Adrenal gland (tissue), 12 donors: Measurements from ENCODE around the gene GRM4. TPM values are rescaled to one million over a fixed set of nuclear protein-coding genes. Genes with fewer than 3 reads are reported as not detected.
A peak's percentile ranks its signal among the peaks of the same experiment; 100 is the strongest.

ENCODE experiments used
- DNase-seq, 7 donors: peaks; one replicate each; pipeline ENCODE4 v3.0.0-alpha.2; 2019 to 2020
- H3K27ac ChIP-seq, 5 donors: fragments of 200-600 bp; sonication (generic) in 4 of 5; 1 replicate in 3 of 5; 2 replicates in 2 of 5; pipeline versions ENCODE4 v1.5.1 to v1.8.0; 2016 to 2020; ENCODE audit warnings: mild to moderate bottlenecking in 1 of 5
- H3K27me3 ChIP-seq: fragments of 200-600 bp; 2 replicates; pipeline ENCODE4 v1.8.0; 2021
- H3K36me3 ChIP-seq, 2 donors: fragments of 200-600 bp; replicated peaks in 1 of 2; 1 replicate in 1 of 2; 2 replicates in 1 of 2; pipeline versions ENCODE4 v1.5.1 to v1.8.0; 2018 to 2022
- H3K4me1 ChIP-seq, 2 donors: fragments of 200-600 bp; replicated peaks in 1 of 2; 1 replicate in 1 of 2; 2 replicates in 1 of 2; pipeline versions ENCODE4 v1.5.1 to v1.8.0; 2018 to 2021
- H3K4me3 ChIP-seq, 4 donors: fragments of 200-600 bp; sonication (generic) in 3 of 4; one replicate each; pipeline ENCODE4 v1.5.1; 2016 to 2018
- H3K9me3 ChIP-seq, 3 donors: fragments of 200-600 bp; sonication (generic) in 1 of 3; replicated peaks in 1 of 3; 1 replicate in 2 of 3; 2 replicates in 1 of 3; pipeline versions ENCODE4 v1.5.1 to v1.8.0; 2016 to 2021
- POLR2A ChIP-seq, 2 donors: fragments of 450-650 bp; IDR thresholded peaks; one replicate each; pipeline ENCODE4 v1.6.1; 2017; ENCODE audit warnings: antibody characterized with exemption in 2 of 2, mild to moderate bottlenecking in 2 of 2, moderate library complexity in 1 of 2
- WGBS, 4 donors: extraction: QIAGEN DNeasy Blood & Tissue Kit in 2 of 4; methylation state at CpG; one replicate each; pipeline versions ENCODE4 v1.1.5 to v1.1.7; 2013 to 2017; 5-methylcytosine and 5-hydroxymethylcytosine counted together
- intact Hi-C, 2 donors: fragments of 100-400 bp; cut with DNase I; formaldehyde crosslinking; loops; one replicate each; pipeline versions ENCODE4 v1.14.1 to v1.15.0; 2022 to 2023
- polyA plus RNA-seq, 3 donors: library from polyadenylated mRNA; stranded (reverse); fragments of 200-250 nt in 2 of 3; fragments of 350-450 nt in 1 of 3; fragmentation: Illumina TruSeq in 1 of 3; extraction: RNeasy Lipid Tissue Mini Kit (QIAGEN cat#74804) in 1 of 3; gene quantifications; one replicate each; pipeline ENCODE4 v1.2.3, GENCODE V29; 2013 to 2014
- total RNA-seq, 9 donors: library from RNA; depleted of rRNA in 4 of 9; stranded (reverse); fragments of >200 nt in 4 of 9; fragments of 120-200 nt in 1 of 9; fragmentation: NEBNext Ultra II Directional in 1 of 9; extraction: Animal tissue kit (Norgen Biotek cat#: 25700) in 1 of 9; gene quantifications; one replicate each; pipeline versions ENCODE4 v1.1.0 to v1.2.4, GENCODE V29; 2013 to 2023
- TF ChIP-seq, protein P1 (sequence below), 6 experiments: fragments of 450-650 bp in 4 of 6; fragments of 200-600 bp in 2 of 6; sonication (generic) in 1 of 6; IDR thresholded peaks; 1 replicate in 5 of 6; 2 replicates in 1 of 6; pipeline versions ENCODE4 v1.5.1 to v1.8.0; 2016 to 2021; ENCODE audit warnings: antibody characterized with exemption in 6 of 6, mild to moderate bottlenecking in 2 of 6, moderate library complexity in 1 of 6
- donor health status: healthy with polysubstance abuse.
- donor health status: Bipolar disorder and iron deficiency.
- donor health status: DM: yes; HTN: yes; CAD: no.
- donor health status: DM: no; HTN: no; CAD: no.
- donor health status: DM: no; HTN: no; CAD: no.
- donor health status: DM: yes; HTN: yes; CAD: no.

The GRM4 gene
- total and polyA plus RNA-seq, 12 donors, result 0.06 TPM; not detected in 11

GRCh38 chr6:34174846-34175399 is 29.0 kb upstream of the GRM4 start:
- no peaks in the 10 kb centered on the region for H3K27me3 ChIP-seq
- intact Hi-C loops, result no loop called here
- TF ChIP-seq POLR2A (IDR thresholded peaks at IDR 0.05), result no peak
- TF ChIP-seq, protein P1, sequence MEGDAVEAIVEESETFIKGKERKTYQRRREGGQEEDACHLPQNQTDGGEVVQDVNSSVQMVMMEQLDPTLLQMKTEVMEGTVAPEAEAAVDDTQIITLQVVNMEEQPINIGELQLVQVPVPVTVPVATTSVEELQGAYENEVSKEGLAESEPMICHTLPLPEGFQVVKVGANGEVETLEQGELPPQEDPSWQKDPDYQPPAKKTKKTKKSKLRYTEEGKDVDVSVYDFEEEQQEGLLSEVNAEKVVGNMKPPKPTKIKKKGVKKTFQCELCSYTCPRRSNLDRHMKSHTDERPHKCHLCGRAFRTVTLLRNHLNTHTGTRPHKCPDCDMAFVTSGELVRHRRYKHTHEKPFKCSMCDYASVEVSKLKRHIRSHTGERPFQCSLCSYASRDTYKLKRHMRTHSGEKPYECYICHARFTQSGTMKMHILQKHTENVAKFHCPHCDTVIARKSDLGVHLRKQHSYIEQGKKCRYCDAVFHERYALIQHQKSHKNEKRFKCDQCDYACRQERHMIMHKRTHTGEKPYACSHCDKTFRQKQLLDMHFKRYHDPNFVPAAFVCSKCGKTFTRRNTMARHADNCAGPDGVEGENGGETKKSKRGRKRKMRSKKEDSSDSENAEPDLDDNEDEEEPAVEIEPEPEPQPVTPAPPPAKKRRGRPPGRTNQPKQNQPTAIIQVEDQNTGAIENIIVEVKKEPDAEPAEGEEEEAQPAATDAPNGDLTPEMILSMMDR (IDR thresholded peaks at IDR 0.05), result no peak
- no peak overlapping the region for H3K4me3 ChIP-seq
- no peak overlapping the region for H3K27ac ChIP-seq
- WGBS, 4 donors, result 87 to 97% (median 92%) methylated on average over 3 of the region's 3 CpGs
- H3K4me1 ChIP-seq, result no peaks in the 10 kb centered on the region
- no peaks in the 10 kb centered on the region for H3K9me3 ChIP-seq
- DNase-seq, result peak in 1 of 7 donors; percentile 18
- no peaks in the 10 kb centered on the region for H3K36me3 ChIP-seq

DNA sequence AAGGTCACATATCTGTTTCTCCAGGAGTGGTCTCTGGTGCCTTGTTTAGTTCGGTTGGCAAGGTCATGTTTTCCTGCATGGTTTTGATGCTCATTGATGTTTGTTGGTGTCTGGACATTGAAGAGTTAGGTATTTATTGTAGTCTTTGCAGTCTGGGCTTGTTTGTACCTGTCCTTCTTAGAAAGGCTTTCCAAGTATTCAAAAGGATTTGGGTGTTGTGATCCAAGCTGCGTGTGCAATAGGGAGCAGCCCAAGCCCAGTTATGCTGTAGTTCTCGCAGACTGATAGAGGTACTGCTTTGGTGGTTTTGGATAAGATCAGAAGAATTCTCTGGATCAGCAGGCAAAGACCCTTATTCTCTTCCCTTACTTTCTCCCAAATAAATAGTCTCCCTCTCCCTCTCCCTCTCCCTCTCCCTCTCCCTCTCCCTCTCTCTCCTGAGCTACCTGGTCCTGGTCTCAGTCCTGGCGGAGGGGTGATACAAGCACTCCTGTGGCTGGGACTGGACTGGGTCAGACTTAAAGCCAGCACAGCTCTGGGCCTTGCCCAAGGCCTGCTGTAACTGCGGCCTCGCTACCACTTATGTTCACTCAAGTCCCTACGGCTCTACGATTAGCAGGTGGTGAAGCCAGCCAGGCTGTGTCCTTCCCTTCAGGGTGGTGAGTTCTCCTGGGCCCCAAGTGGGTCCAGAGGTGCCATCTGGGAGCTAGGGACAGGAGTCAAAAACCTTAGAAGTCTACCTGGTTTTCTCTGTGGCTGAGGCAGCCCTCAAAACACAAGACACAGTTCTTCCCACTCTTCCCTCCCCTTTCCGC is 27.3 kb upstream of the GRM4 start:
- H3K4me3 ChIP-seq, result no peak overlapping the region
- 68 to 82% (median 79%) methylated on average over 7 to 9 of the region's 9 CpGs for WGBS, 4 donors
- no peak for DNase-seq
- intact Hi-C loops, result no loop called here
- no peaks in the 10 kb centered on the region for H3K4me1 ChIP-seq
- H3K36me3 ChIP-seq, result no peaks in the 10 kb centered on the region
- H3K27ac ChIP-seq, result no peak overlapping the region
- no peaks in the 10 kb centered on the region for H3K9me3 ChIP-seq
- TF ChIP-seq POLR2A (IDR thresholded peaks at IDR 0.05), result no peak
- TF ChIP-seq, protein P1 (IDR thresholded peaks at IDR 0.05), result no peak
- H3K27me3 ChIP-seq, result no peaks in the 10 kb centered on the region

- Histone ChIP-seq H3K27ac (no peak overlapping the region), H3K36me3 (no peaks in the 10 kb centered on the region), H3K4me3 (no peak overlapping the region), H3K9me3 (no peaks in the 10 kb centered on the region), H3K4me1 (no peaks in the 10 kb centered on the region), H3K27me3 (no peaks in the 10 kb centered on the region)
- TF ChIP-seq POLR2A (IDR thresholded peaks at IDR 0.05), result no peak
- TF ChIP-seq, protein P1 (IDR thresholded peaks at IDR 0.05), result no peak
- intact Hi-C loops, result no loop called here
- 71 to 84% (median 75%) methylated on average over 4 of the region's 4 CpGs for WGBS, 4 donors
- DNase-seq, result no peak
Measured at GRCh38 chr6:34170346-34170745, 24.5 kb upstream of the GRM4 start.

DNA sequence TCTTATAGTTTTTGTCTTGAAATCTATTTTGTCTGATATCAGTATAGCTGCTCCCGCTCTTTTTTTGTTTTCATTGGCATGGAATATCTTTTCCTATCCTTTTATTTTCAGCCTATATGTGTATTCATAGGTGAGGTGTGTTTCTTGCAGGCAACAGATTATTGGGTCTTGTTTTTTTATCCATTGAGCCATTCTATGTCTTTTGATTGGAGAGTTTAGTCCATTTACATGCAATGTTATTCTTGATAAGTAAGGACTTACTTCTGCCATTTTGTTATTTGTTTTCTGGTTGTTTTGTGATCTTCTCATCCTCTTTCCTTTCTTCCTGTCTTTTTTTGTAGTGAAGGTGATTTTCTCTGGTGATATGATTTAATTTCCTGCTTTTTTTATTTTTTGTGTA is 24.0 kb upstream of the GRM4 start:
- Histone ChIP-seq H3K27ac (no peak overlapping the region), H3K9me3 (no peaks in the 10 kb centered on the region), H3K4me1 (no peaks in the 10 kb centered on the region), H3K4me3 (no peak overlapping the region), H3K27me3 (no peaks in the 10 kb centered on the region), H3K36me3 (no peaks in the 10 kb centered on the region)
- WGBS, 4 donors, result 95 to 100% (median 98%) methylated on average over 1 of the region's 1 CpG
- no peak for DNase-seq
- no peak for TF ChIP-seq POLR2A (IDR thresholded peaks at IDR 0.05)
- TF ChIP-seq, protein P1 (IDR thresholded peaks at IDR 0.05), result no peak
- intact Hi-C loops, result no loop called here
